ENCODE data around the gene RSPH3.

- TF ChIP-seq POLR2A (IDR thresholded peaks at IDR 0.05) (no peak), CTCF (IDR thresholded peaks at IDR 0.05) (no peak)
Observed at GRCh38 chr6:158933079-158933595, 66.9 kb downstream of the RSPH3 start.
